GM12878 (cell line): ENCODE results near the gene LCOR. TPM values are rescaled to one million over a fixed set of nuclear protein-coding genes. Genes with fewer than 3 reads are reported as not detected.

Experiments
- BACH1 ChIP-seq: fragments of 450-650 bp; IDR thresholded peaks from 2 replicates; pipeline ENCODE4 v1.6.1; 2017; ENCODE audit warnings: mild to moderate bottlenecking, borderline replicate concordance
- BHLHE40 ChIP-seq, 2 experiments: fragments of 450-650 bp in 1 of 2; IDR thresholded peaks; 2 replicates each; pipeline ENCODE4 v1.6.1; 2011 to 2017; ENCODE audit warnings: low read depth in 2 of 2, borderline replicate concordance in 1 of 2, improper control_type of control experiment in 1 of 2, low read length in 1 of 2, mild to moderate bottlenecking in 1 of 2
- EZH2 ChIP-seq: IDR thresholded peaks from 2 replicates; pipeline ENCODE4 v1.6.1; 2012; ENCODE audit warnings: low read depth, mild to moderate bottlenecking, control low read depth, inconsistent platforms, low read length, borderline replicate concordance; ENCODE audit not compliant: control insufficient read depth
- IKZF1 ChIP-seq: fragments of 450-650 bp; conservative IDR thresholded peaks from 2 replicates; pipeline ENCODE4 v1.6.1; 2017; ENCODE audit warnings: antibody characterized with exemption, mild to moderate bottlenecking
- JUNB ChIP-seq: IDR thresholded peaks from 2 replicates; pipeline ENCODE4 v1.6.1; 2016; ENCODE audit warnings: antibody characterized with exemption, mild to moderate bottlenecking
- RAD51 ChIP-seq: fragments of 450-650 bp; IDR thresholded peaks from 2 replicates; pipeline ENCODE4 v1.6.1; 2016; ENCODE audit warnings: moderate library complexity, mild to moderate bottlenecking, inconsistent platforms
- RUNX3 ChIP-seq: IDR thresholded peaks from 2 replicates; pipeline ENCODE4 v1.6.1; 2012; ENCODE audit warnings: low read length, inconsistent platforms
- TCF12 ChIP-seq: IDR thresholded peaks from 2 replicates; pipeline ENCODE4 v1.6.1; 2011; ENCODE audit warnings: low read depth, mild to moderate bottlenecking, low read length
- TCF3 ChIP-seq: IDR thresholded peaks from 2 replicates; pipeline ENCODE4 v1.6.1; 2012; ENCODE audit warnings: low read depth, mild to moderate bottlenecking, low read length, borderline replicate concordance; ENCODE audit not compliant: insufficient read depth
- TCF7 ChIP-seq: IDR thresholded peaks from 2 replicates; pipeline ENCODE4 v1.6.1; 2014; ENCODE audit warnings: antibody characterized with exemption, borderline replicate concordance
- ZNF217 ChIP-seq: fragments of 450-650 bp; IDR thresholded peaks from 2 replicates; pipeline ENCODE4 v1.6.1; 2017; ENCODE audit warnings: antibody characterized with exemption, mild to moderate bottlenecking
- polyA plus RNA-seq, 11 experiments: library from polyadenylated mRNA; depleted of rRNA in 4 of 11; unstranded in 6 of 11; stranded (reverse) in 5 of 11; fragments of >200 nt; fragmentation: Nextera tagmentation in 4 of 11; fragmentation: Illumina TruSeq in 1 of 11; extraction: Ambion mirVana in 4 of 11; extraction: Trizol in 1 of 11; gene quantifications; 1 replicate in 1 of 11; 2 replicates in 10 of 11; pipeline versions ENCODE4 v1.2.1 to v1.2.3, GENCODE V29; 2011 to 2016; ENCODE audit warnings: inconsistent platforms in 2 of 11, missing spikeins in 2 of 11, low read depth in 1 of 11
- total RNA-seq, 4 experiments: library from RNA; depleted of rRNA in 3 of 4; stranded (reverse); fragments of >200 nt in 3 of 4; fragmentation: Illumina TruSeq in 1 of 4; extraction: Trizol in 1 of 4; gene quantifications; 2 replicates each; pipeline versions ENCODE4 v1.2.1 to v1.2.3, GENCODE V29; 2013 to 2021
- TF ChIP-seq, protein P1 (sequence below): IDR thresholded peaks from 2 replicates; pipeline ENCODE4 v1.6.1; 2012; ENCODE audit warnings: improper control_type of control experiment, low read depth, low read length; ENCODE audit not compliant: insufficient replicate concordance
- TF ChIP-seq, protein P2 (sequence below): IDR thresholded peaks from 2 replicates; pipeline ENCODE4 v1.6.1; 2011; ENCODE audit warnings: borderline replicate concordance, low read depth, mild to moderate bottlenecking, moderate library complexity, mixed read lengths, low read length; ENCODE audit not compliant: insufficient read depth; ENCODE audit errors: extremely low read length

The LCOR gene
- total and polyA plus RNA-seq, 10 of the 15 experiments (the other 5 are each of a cell fraction or from before 2014, with no cell fraction given): 1.6 to 22.0 (median 13.2) TPM

DNA sequence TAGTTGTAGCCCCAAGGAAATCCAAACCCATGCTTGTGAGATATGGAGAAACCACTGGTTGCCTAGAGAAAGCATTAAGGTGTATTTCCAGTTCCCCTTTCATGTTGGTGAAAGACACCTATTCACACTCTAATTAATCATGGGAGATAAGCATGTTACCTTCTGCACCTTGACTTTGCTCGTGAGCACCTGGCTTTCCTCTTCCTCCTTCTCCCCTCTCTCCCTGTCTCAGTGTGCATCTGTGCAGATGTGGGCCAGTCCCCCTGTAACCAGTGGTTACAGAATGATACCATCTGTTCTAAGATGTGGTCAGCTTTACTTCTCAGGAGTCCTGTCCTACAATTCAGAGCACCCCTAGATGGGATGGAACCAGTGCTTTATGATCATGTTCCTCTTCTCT lies 160.6 kb downstream of the LCOR start (continued):
- TF ChIP-seq ZNF217: no peak
- peak; percentile 90 for TF ChIP-seq RUNX3
- no peak for TF ChIP-seq EZH2
- TF ChIP-seq, protein P1, sequence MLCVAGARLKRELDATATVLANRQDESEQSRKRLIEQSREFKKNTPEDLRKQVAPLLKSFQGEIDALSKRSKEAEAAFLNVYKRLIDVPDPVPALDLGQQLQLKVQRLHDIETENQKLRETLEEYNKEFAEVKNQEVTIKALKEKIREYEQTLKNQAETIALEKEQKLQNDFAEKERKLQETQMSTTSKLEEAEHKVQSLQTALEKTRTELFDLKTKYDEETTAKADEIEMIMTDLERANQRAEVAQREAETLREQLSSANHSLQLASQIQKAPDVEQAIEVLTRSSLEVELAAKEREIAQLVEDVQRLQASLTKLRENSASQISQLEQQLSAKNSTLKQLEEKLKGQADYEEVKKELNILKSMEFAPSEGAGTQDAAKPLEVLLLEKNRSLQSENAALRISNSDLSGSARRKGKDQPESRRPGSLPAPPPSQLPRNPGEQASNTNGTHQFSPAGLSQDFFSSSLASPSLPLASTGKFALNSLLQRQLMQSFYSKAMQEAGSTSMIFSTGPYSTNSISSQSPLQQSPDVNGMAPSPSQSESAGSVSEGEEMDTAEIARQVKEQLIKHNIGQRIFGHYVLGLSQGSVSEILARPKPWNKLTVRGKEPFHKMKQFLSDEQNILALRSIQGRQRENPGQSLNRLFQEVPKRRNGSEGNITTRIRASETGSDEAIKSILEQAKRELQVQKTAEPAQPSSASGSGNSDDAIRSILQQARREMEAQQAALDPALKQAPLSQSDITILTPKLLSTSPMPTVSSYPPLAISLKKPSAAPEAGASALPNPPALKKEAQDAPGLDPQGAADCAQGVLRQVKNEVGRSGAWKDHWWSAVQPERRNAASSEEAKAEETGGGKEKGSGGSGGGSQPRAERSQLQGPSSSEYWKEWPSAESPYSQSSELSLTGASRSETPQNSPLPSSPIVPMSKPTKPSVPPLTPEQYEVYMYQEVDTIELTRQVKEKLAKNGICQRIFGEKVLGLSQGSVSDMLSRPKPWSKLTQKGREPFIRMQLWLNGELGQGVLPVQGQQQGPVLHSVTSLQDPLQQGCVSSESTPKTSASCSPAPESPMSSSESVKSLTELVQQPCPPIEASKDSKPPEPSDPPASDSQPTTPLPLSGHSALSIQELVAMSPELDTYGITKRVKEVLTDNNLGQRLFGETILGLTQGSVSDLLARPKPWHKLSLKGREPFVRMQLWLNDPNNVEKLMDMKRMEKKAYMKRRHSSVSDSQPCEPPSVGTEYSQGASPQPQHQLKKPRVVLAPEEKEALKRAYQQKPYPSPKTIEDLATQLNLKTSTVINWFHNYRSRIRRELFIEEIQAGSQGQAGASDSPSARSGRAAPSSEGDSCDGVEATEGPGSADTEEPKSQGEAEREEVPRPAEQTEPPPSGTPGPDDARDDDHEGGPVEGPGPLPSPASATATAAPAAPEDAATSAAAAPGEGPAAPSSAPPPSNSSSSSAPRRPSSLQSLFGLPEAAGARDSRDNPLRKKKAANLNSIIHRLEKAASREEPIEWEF: no peak
- peak; percentile 54 for TF ChIP-seq IKZF1
- 0 out of 2 replicates have a peak, but pooled peaks have one; percentile 59 for TF ChIP-seq TCF3
- TF ChIP-seq TCF7: peak; percentile 34; the same call in 1 of the 2 replicates
- TF ChIP-seq JUNB: no peak
- TF ChIP-seq TCF12: peak; percentile 60; the same call in 1 of the 2 replicates
- TF ChIP-seq, protein P2, sequence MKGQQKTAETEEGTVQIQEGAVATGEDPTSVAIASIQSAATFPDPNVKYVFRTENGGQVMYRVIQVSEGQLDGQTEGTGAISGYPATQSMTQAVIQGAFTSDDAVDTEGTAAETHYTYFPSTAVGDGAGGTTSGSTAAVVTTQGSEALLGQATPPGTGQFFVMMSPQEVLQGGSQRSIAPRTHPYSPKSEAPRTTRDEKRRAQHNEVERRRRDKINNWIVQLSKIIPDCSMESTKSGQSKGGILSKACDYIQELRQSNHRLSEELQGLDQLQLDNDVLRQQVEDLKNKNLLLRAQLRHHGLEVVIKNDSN: no peak
- TF ChIP-seq BACH1: no peak
- no peak for TF ChIP-seq RAD51
- TF ChIP-seq BHLHE40 (IDR thresholded peaks at IDR 0.05; ENCODE audit: borderline replicate concordance in 1 of 2, low read depth in 2 of 2, low read length in 1 of 2): peak; percentile 27 to 41; a peak in 2 of 4 replicates
- TF ChIP-seq, all 136 proteins: peak for 12
